HepG2 (cell line): ENCODE data around the gene STAG3. TPM values are rescaled to one million over a fixed set of nuclear protein-coding genes. Genes with fewer than 3 reads are reported as not detected.

Experiments used
- CCDC6 ChIP-seq: sonication (generic); formaldehyde crosslinking; IDR thresholded peaks from 2 replicates; pipeline ENCODE4 v1.8.1; 2022; ENCODE audit warnings: mild to moderate bottlenecking, missing genetic modification reagents, moderate library complexity
- ESRRA ChIP-seq: sonication (generic); formaldehyde crosslinking; IDR thresholded peaks from 2 replicates; pipeline ENCODE4 v1.5.1; 2020; ENCODE audit warnings: mild to moderate bottlenecking, low read depth, missing genetic modification reagents
- ETS1 ChIP-seq: sonication (generic); formaldehyde crosslinking; IDR thresholded peaks from 2 replicates; pipeline ENCODE4 v1.4.0; 2020; ENCODE audit warnings: missing genetic modification reagents
- FOXO1 ChIP-seq: sonication (generic); formaldehyde crosslinking; IDR thresholded peaks from 2 replicates; pipeline ENCODE4 v1.4.0; 2020; ENCODE audit warnings: missing genetic modification reagents
- FOXP4 ChIP-seq: sonication (generic); formaldehyde crosslinking; IDR thresholded peaks from 2 replicates; pipeline ENCODE4 v1.4.0; 2020; ENCODE audit warnings: missing genetic modification reagents
- GATA4 ChIP-seq: sonication (generic); IDR thresholded peaks from 2 replicates; pipeline ENCODE4 v1.6.1; 2016; ENCODE audit warnings: antibody characterized with exemption, low read depth, borderline replicate concordance
- HDAC1 ChIP-seq: sonication (generic); formaldehyde crosslinking; IDR thresholded peaks from 2 replicates; pipeline ENCODE4 v1.5.1; 2020; ENCODE audit warnings: mild to moderate bottlenecking, missing genetic modification reagents
- HHEX ChIP-seq: IDR thresholded peaks from 2 replicates; pipeline ENCODE4 v1.6.1; 2016; ENCODE audit warnings: control low read depth
- KLF16 ChIP-seq, 2 experiments: sonication (generic) in 1 of 2; formaldehyde crosslinking in 1 of 2; IDR thresholded peaks; 2 replicates each; pipeline versions ENCODE4 v1.6.1 to v1.8.0; 2016 to 2023; ENCODE audit warnings: missing genetic modification reagents in 2 of 2, missing compliant biosample characterization in 1 of 2
- NCOA5 ChIP-seq: sonication (generic); formaldehyde crosslinking; IDR thresholded peaks from 2 replicates; pipeline ENCODE4 v1.4.0; 2020; ENCODE audit warnings: missing genetic modification reagents
- NFIC ChIP-seq: IDR thresholded peaks from 2 replicates; pipeline ENCODE4 v1.6.1; 2012; ENCODE audit warnings: mild to moderate bottlenecking, low read length, inconsistent platforms
- PHF21A ChIP-seq: sonication (generic); formaldehyde crosslinking; IDR thresholded peaks from 2 replicates; pipeline ENCODE4 v1.5.0; 2020; ENCODE audit warnings: mild to moderate bottlenecking, missing genetic modification reagents
- TRIM24 ChIP-seq: sonication (generic); formaldehyde crosslinking; IDR thresholded peaks from 2 replicates; pipeline ENCODE4 v1.8.0; 2022; ENCODE audit warnings: mild to moderate bottlenecking, missing genetic modification reagents
- ZFP62 ChIP-seq: sonication (generic); formaldehyde crosslinking; IDR thresholded peaks from 2 replicates; pipeline ENCODE4 v1.4.0; 2020; ENCODE audit warnings: missing genetic modification reagents
- ZMYM3 ChIP-seq: sonication (generic); formaldehyde crosslinking; IDR thresholded peaks from 2 replicates; pipeline ENCODE4 v1.5.1; 2020; ENCODE audit warnings: mild to moderate bottlenecking, missing genetic modification reagents
- ZNF12 ChIP-seq: sonication (generic); formaldehyde crosslinking; IDR thresholded peaks from 2 replicates; pipeline ENCODE4 v1.5.0; 2020; ENCODE audit warnings: missing genetic modification reagents
- ZNF124 ChIP-seq: sonication (generic); formaldehyde crosslinking; IDR thresholded peaks from 2 replicates; pipeline ENCODE4 v1.4.0; 2020; ENCODE audit warnings: missing genetic modification reagents
- ZNF275 ChIP-seq: sonication (generic); formaldehyde crosslinking; IDR thresholded peaks from 2 replicates; pipeline ENCODE4 v1.8.0; 2022; ENCODE audit warnings: missing genetic modification reagents, mild to moderate bottlenecking, inconsistent platforms, borderline replicate concordance
- ZNF629 ChIP-seq: sonication (generic); formaldehyde crosslinking; conservative IDR thresholded peaks from 2 replicates; pipeline ENCODE4 v1.5.0; 2020; ENCODE audit warnings: missing genetic modification reagents
- ZNF660 ChIP-seq: sonication (generic); formaldehyde crosslinking; IDR thresholded peaks from 2 replicates; pipeline ENCODE4 v1.5.1; 2020; ENCODE audit warnings: mild to moderate bottlenecking, low read depth, missing genetic modification reagents, borderline replicate concordance
- ZNF770 ChIP-seq: sonication (generic); formaldehyde crosslinking; IDR thresholded peaks from 2 replicates; pipeline ENCODE4 v1.5.0; 2020; ENCODE audit warnings: mild to moderate bottlenecking, missing genetic modification reagents
- ZNF775 ChIP-seq: sonication (generic); formaldehyde crosslinking; IDR thresholded peaks from 2 replicates; pipeline ENCODE4 v1.4.0; 2020; ENCODE audit warnings: missing genetic modification reagents, mild to moderate bottlenecking, moderate library complexity, borderline replicate concordance
- ZNF788 ChIP-seq: sonication (generic); formaldehyde crosslinking; IDR thresholded peaks from 2 replicates; pipeline ENCODE4 v1.5.0; 2020; ENCODE audit warnings: mild to moderate bottlenecking, missing genetic modification reagents, borderline replicate concordance
- ZNF816 ChIP-seq: sonication (generic); formaldehyde crosslinking; IDR thresholded peaks from 2 replicates; pipeline ENCODE4 v1.8.0; 2022; ENCODE audit warnings: missing genetic modification reagents, mild to moderate bottlenecking, borderline replicate concordance
- polyA plus RNA-seq, 8 experiments: library from polyadenylated mRNA; depleted of rRNA in 3 of 8; stranded (reverse) in 7 of 8; unstranded in 1 of 8; fragments of >200 nt; fragmentation: Illumina TruSeq in 4 of 8; extraction: Trizol in 4 of 8; gene quantifications; 2 replicates each; pipeline versions ENCODE4 v1.2.1 to v1.2.3, GENCODE V29; 2011 to 2016; ENCODE audit warnings: low read depth in 4 of 8, missing spikeins in 1 of 8, mixed read lengths in 1 of 8; ENCODE audit not compliant: insufficient read depth in 1 of 8
- total RNA-seq, 5 experiments: library from RNA; depleted of rRNA; stranded (reverse); fragments of >200 nt; fragmentation: Illumina TruSeq; extraction: Trizol; gene quantifications; 2 replicates each; pipeline ENCODE4 v1.2.3, GENCODE V29; 2016; ENCODE audit warnings: low read depth in 1 of 5

Gene STAG3
- total and polyA plus RNA-seq, 2 of the 13 experiments (the other 11 are each of a cell fraction or from before 2014, with no cell fraction given), result 0.09 to 0.33 TPM

- TF ChIP-seq ZNF660 (CRISPR knock-in tag) (no peak), ZMYM3 (CRISPR knock-in tag) (peak; percentile 41; the same call in 1 of the 2 replicates), ZNF275 (0 out of 2 replicates have a peak, but pooled peaks have one; percentile 31), TRIM24 (no peak), ZFP62 (CRISPR knock-in tag) (no peak), ZNF12 (CRISPR knock-in tag) (0 out of 2 replicates have a peak, but pooled peaks have one; percentile 29), FOXP4 (peak; percentile 21; the same call in 1 of the 2 replicates), CCDC6 (CRISPR knock-in tag) (peak; percentile 61; the same call in 1 of the 2 replicates), NCOA5 (CRISPR knock-in tag) (no peak), ZNF775 (no peak), ZNF770 (CRISPR knock-in tag) (0 out of 2 replicates have a peak, but pooled peaks have one; percentile 31), ZNF816 (peak; percentile 61; the same call in 1 of the 2 replicates), ESRRA (peak; percentile 44; the same call in 1 of the 2 replicates), HHEX (CRISPR knock-in tag) (no peak), ETS1 (CRISPR knock-in tag) (no peak), HDAC1 (peak; percentile 65), ZNF124 (CRISPR knock-in tag) (no peak), PHF21A (CRISPR knock-in tag) (no peak), NFIC (no peak), ZNF629 (no peak), FOXO1 (CRISPR knock-in tag) (0 out of 2 replicates have a peak, but pooled peaks have one; percentile 63), KLF16 (CRISPR knock-in tag; IDR thresholded peaks at IDR 0.05) (peak in 1 of 2 experiments; percentile 81; a peak in 2 of 4 replicates), GATA4 (no peak), ZNF788 (peak; percentile 63; the same call in 1 of the 2 replicates)
Measured at GRCh38 chr7:100158229-100159098, 19.3 kb upstream of the STAG3 start, which contains the start of gene TRAPPC14 (continued).
